Prostate gland (tissue), 2 donors: Measurements from ENCODE around the gene CDK14. TPM values are rescaled to one million over a fixed set of nuclear protein-coding genes. Genes with fewer than 3 reads are reported as not detected.

Experiments
- DNase-seq: peaks from one replicate; pipeline ENCODE4 v3.0.0-alpha.2; 2019; ENCODE audit warnings: low spot score
- H3K27ac ChIP-seq, 2 donors: fragments of 200-600 bp; sonication (generic); 2 replicates each; pipeline ENCODE4 v1.5.1; 2017 to 2019
- H3K27me3 ChIP-seq: fragments of 200-600 bp; sonication (generic); replicated peaks from 2 replicates; pipeline ENCODE4 v1.5.1; 2019; ENCODE audit not compliant: insufficient read depth
- H3K36me3 ChIP-seq, 2 donors: fragments of 200-600 bp; sonication (generic); 1 replicate in 1 of 2; 2 replicates in 1 of 2; pipeline versions ENCODE4 v1.5.1 to v1.8.1; 2017 to 2019
- H3K4me1 ChIP-seq: fragments of 200-600 bp; sonication (generic); replicated peaks from 2 replicates; pipeline ENCODE4 v1.5.1; 2019
- H3K4me3 ChIP-seq, 2 donors: fragments of 200-600 bp; sonication (generic); 2 replicates each; pipeline ENCODE4 v1.5.1; 2017 to 2019
- H3K9me3 ChIP-seq: fragments of 200-600 bp; sonication (generic); 2 replicates; pipeline ENCODE4 v1.5.1; 2017
- CTCF ChIP-seq, 4 experiments: fragments of 200-600 bp in 2 of 4; fragments of 450-650 bp in 2 of 4; sonication (generic) in 2 of 4; IDR thresholded peaks; 1 replicate in 3 of 4; 2 replicates in 1 of 4; pipeline ENCODE4 v1.5.1; 2016 to 2019; ENCODE audit warnings: antibody characterized with exemption in 4 of 4, mild to moderate bottlenecking in 2 of 4, moderate library complexity in 2 of 4
- POLR2A ChIP-seq: fragments of 450-650 bp; IDR thresholded peaks from one replicate; pipeline ENCODE4 v1.6.1; 2016; ENCODE audit warnings: antibody characterized with exemption, mild to moderate bottlenecking
- POLR2AphosphoS5 ChIP-seq: sonication (generic); formaldehyde crosslinking; IDR thresholded peaks from one replicate; pipeline ENCODE4 v1.6.1; 2017; ENCODE audit warnings: antibody characterized with exemption
- WGBS: methylation state at CpG from one replicate; pipeline ENCODE4 v1.1.5; 2018; 5-methylcytosine and 5-hydroxymethylcytosine counted together
- intact Hi-C: fragments of 100-400 bp; cut with DNase I; formaldehyde crosslinking; loops from one replicate; pipeline ENCODE4 v1.14.2; 2022
- total RNA-seq, 2 donors: library from RNA; depleted of rRNA; stranded (reverse); fragments of >200 nt; gene quantifications; one replicate each; pipeline ENCODE4 v1.1.0, GENCODE V29; 2016

Gene CDK14
- total RNA-seq, 2 donors from 2014 or later, result 13.7 to 20.7 TPM

- intact Hi-C loops, result no loop called here
- 90% methylated on average over 3 of the region's 3 CpGs for WGBS
- Histone ChIP-seq H3K27me3 (no peaks in the 10 kb centered on the region), H3K4me3 (no peak overlapping the region), H3K9me3 (no peaks in the 10 kb centered on the region), H3K27ac (no peak overlapping the region), H3K36me3 (no peaks in the 10 kb centered on the region), H3K4me1 (no peaks in the 10 kb centered on the region)
- no peak for DNase-seq
- no peak for TF ChIP-seq CTCF (IDR thresholded peaks at IDR 0.05)
- TF ChIP-seq POLR2A, result no peak
- no peak for TF ChIP-seq POLR2AphosphoS5
Observed at GRCh38 chr7:91149341-91150246, 553.5 kb downstream of the CDK14 start.

- no peaks in the 10 kb centered on the region for H3K9me3 ChIP-seq
- H3K27ac ChIP-seq, result no peak overlapping the region
- H3K27me3 ChIP-seq, result no peaks in the 10 kb centered on the region
- DNase-seq, result no peak
- TF ChIP-seq CTCF (IDR thresholded peaks at IDR 0.05) (no peak), POLR2AphosphoS5 (no peak), POLR2A (no peak)
- H3K36me3 ChIP-seq, result no peaks in the 10 kb centered on the region
- intact Hi-C loops, result no loop called here
- no peaks in the 10 kb centered on the region for H3K4me1 ChIP-seq
- WGBS, result 95% methylated on average over 4 of the region's 4 CpGs
- H3K4me3 ChIP-seq, result no peak overlapping the region
Observed at GRCh38 chr7:91151916-91152315, 555.8 kb downstream of the CDK14 start.

GRCh38 chr7:91156316-91157185 is 560.4 kb downstream of the CDK14 start:
- H3K4me1 ChIP-seq, result no peaks in the 10 kb centered on the region
- H3K27ac ChIP-seq, result no peak overlapping the region
- no peak for TF ChIP-seq POLR2A
- no peak for TF ChIP-seq CTCF (IDR thresholded peaks at IDR 0.05)
- TF ChIP-seq POLR2AphosphoS5, result no peak
- 87% methylated on average over 10 of the region's 10 CpGs for WGBS
- intact Hi-C loops, result no loop called here
- no peaks in the 10 kb centered on the region for H3K27me3 ChIP-seq
- H3K4me3 ChIP-seq, result no peak overlapping the region
- no peak for DNase-seq
- no peaks in the 10 kb centered on the region for H3K36me3 ChIP-seq
- no peaks in the 10 kb centered on the region for H3K9me3 ChIP-seq

GRCh38 chr7:91157579-91158320 is 561.6 kb downstream of the CDK14 start:
- TF ChIP-seq POLR2AphosphoS5, result no peak
- TF ChIP-seq CTCF (IDR thresholded peaks at IDR 0.05), result no peak
- no peak for TF ChIP-seq POLR2A
- 81% methylated on average over 6 of the region's 6 CpGs for WGBS
- Histone ChIP-seq H3K4me1 (no peaks in the 10 kb centered on the region), H3K27ac (no peak overlapping the region), H3K4me3 (no peak overlapping the region), H3K9me3 (no peaks in the 10 kb centered on the region), H3K27me3 (no peaks in the 10 kb centered on the region), H3K36me3 (no peaks in the 10 kb centered on the region)
- no peak for DNase-seq
- intact Hi-C loops, result no loop called here
